GM18517 (cell line): ENCODE data around the gene CHDH.

Experiments used
- ATAC-seq: cut with Tn5 transposase; IDR thresholded peaks from one replicate; pipeline ENCODE4 v1.9.1; 2021; ENCODE audit warnings: mild to moderate bottlenecking, moderate library complexity; ENCODE audit not compliant: unreplicated experiment

CHDH gene

GRCh38 chr3:53850895-53851294 lies 4.7 kb upstream of the CHDH start:
- ATAC-seq: no peak

GRCh38 chr3:53849916-53850315 lies 3.7 kb upstream of the CHDH start:
- ATAC-seq: no peak

GRCh38 chr3:53846851-53847155 lies 584 bp upstream of the CHDH start:
- ATAC-seq: no peak

- ATAC-seq: peak; percentile 15
Observed at GRCh38 chr3:53845881-53846133, 412 bp downstream of the CHDH start.

GRCh38 chr3:53845103-53845880 lies 927 bp downstream of the CHDH start:
- ATAC-seq: peak; percentile 1

- ATAC-seq: no peak
Observed at GRCh38 chr3:53844262-53845102, 1.7 kb downstream of the CHDH start.

- ATAC-seq: peak; percentile 46
Observed at GRCh38 chr3:53843195-53844177, 2.7 kb downstream of the CHDH start.

GRCh38 chr3:53842436-53843194 lies 3.6 kb downstream of the CHDH start:
- no peak for ATAC-seq

- no peak for ATAC-seq
Observed at GRCh38 chr3:53841296-53841695, 4.9 kb downstream of the CHDH start.

- no peak for ATAC-seq
Observed at GRCh38 chr3:53837331-53837730, 8.9 kb downstream of the CHDH start.

GRCh38 chr3:53836084-53836872 lies 9.9 kb downstream of the CHDH start:
- ATAC-seq: no peak

- ATAC-seq: no peak
Observed at GRCh38 chr3:53835257-53835656, 11.0 kb downstream of the CHDH start.

- no peak for ATAC-seq
Observed at GRCh38 chr3:53834429-53835095, 11.7 kb downstream of the CHDH start.

GRCh38 chr3:53833700-53834099 lies 12.5 kb downstream of the CHDH start:
- no peak for ATAC-seq

GRCh38 chr3:53833053-53833645 lies 13.1 kb downstream of the CHDH start:
- no peak for ATAC-seq

- ATAC-seq: no peak
Observed at GRCh38 chr3:53830944-53831343, 15.3 kb downstream of the CHDH start.

- ATAC-seq: no peak
Observed at GRCh38 chr3:53829605-53830004, 16.6 kb downstream of the CHDH start.

GRCh38 chr3:53828581-53828980 lies 17.6 kb downstream of the CHDH start:
- ATAC-seq: no peak

GRCh38 chr3:53826048-53826447 lies 20.2 kb downstream of the CHDH start:
- ATAC-seq: no peak
